Tracheal epithelial cell (primary cell): Measurements from ENCODE around the gene ATG7. TPM values are rescaled to one million over a fixed set of nuclear protein-coding genes. Genes with fewer than 3 reads are reported as not detected.

Experiments used
- total RNA-seq: library from RNA; depleted of rRNA; stranded (reverse); fragments of >200 nt; gene quantifications from 2 replicates; pipeline ENCODE4 v1.2.1, GENCODE V29; 2014

ATG7 gene
- 51.2 and 86.0 TPM in 2 replicates for total RNA-seq

GRCh38 chr3:11271986-11272904, at the start of gene ATG7:
ATG7 (plus strand) TSS chr3:11272397; CDS start chr3:11298696, 26,299 bp downstream.

Other genes starting within 250 kb of the ATG7 start
- gene HRH1, start 117.9 kb upstream of the ATG7 start, total RNA-seq, result 3.6 and 8.9 TPM in 2 replicates